Muscle of arm (tissue), 12 donors: Measurements from ENCODE around the gene EPS8L2. TPM values are rescaled to one million over a fixed set of nuclear protein-coding genes. Genes with fewer than 3 reads are reported as not detected.

Experiments used
- DNase-seq: peaks from one replicate; pipeline ENCODE4 v3.0.0-alpha.2; 2013
- polyA plus RNA-seq, 12 donors: library from polyadenylated mRNA; unstranded; fragments of 120-200 nt; gene quantifications; one replicate each; pipeline ENCODE4 v1.2.1, GENCODE V29; 2013; ENCODE audit not compliant: insufficient read length in 12 of 12

Gene EPS8L2
- polyA plus RNA-seq, 12 donors: 1.2 to 54.4 (median 2.7) TPM; not detected in 1

- no peak for DNase-seq
Observed at GRCh38 chr11:772429-773390, 66.7 kb downstream of the EPS8L2 start.

DNA sequence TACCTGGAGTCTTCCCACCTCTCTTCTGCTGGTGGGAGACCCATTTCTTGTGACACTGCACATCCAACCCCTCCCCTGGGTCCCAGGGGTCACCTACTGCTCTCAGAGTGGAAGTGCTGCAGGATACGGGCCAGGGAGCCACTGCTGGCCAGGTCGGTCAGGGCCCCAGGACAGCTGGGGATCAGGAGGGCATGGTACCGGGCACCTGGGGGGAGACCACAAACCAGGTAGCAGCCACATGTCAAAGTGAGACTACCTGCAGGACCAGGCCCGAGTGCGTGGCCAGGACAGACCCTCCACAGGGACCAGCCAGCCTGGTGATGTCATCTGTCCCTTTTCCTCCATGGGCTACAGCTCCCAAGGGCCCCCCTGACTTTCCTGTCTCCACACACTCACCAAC is 67.4 kb downstream of the EPS8L2 start:
- no peak for DNase-seq

GRCh38 chr11:773830-774229 is 67.8 kb downstream of the EPS8L2 start:
- DNase-seq: no peak

GRCh38 chr11:774873-775592 is 69.0 kb downstream of the EPS8L2 start:
- DNase-seq: no peak

DNA sequence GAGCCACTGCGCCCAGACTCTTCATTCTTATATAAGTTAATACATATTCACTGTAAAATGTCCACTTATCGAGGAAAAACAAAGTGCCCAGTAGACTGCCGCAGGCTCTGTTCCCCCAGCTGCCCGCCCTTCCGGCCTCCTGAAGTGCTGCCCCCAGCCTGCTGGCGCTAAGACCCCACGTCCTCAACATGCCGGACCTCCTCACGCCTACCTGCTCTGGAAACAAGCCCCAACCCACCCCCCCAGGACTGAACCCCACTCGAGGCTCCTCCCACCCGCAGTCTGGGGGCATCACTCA is 70.2 kb downstream of the EPS8L2 start:
- no peak for DNase-seq

GRCh38 chr11:776561-777287 is 70.7 kb downstream of the EPS8L2 start:
- no peak for DNase-seq

Other genes starting within 250 kb of the EPS8L2 start
- gene RNH1, start 199.0 kb upstream of the EPS8L2 start, polyA plus RNA-seq: 100 to 1,000 TPM in 1 of 12 donors, 10 to 100 TPM in 10, not detected in 1; 69.4 to 126 (median 78.8) TPM
- 100 to 1,000 TPM in 6 of 12 donors, 10 to 100 TPM in 5, not detected in 1; 62.1 to 123 (median 101) TPM for gene HRAS, start 170.7 kb upstream of the EPS8L2 start, polyA plus RNA-seq
- 1 to 10 TPM in 10 of 12 donors, not detected in 2; 1.7 to 8.2 (median 4.3) TPM for gene LRRC56, start 168.7 kb upstream of the EPS8L2 start, polyA plus RNA-seq
- 1 to 10 TPM in 1 of 12 donors, under 1 TPM in 9, not detected in 2; 0.17 to 2.5 (median 0.50) TPM for gene LMNTD2, start 145.5 kb upstream of the EPS8L2 start, polyA plus RNA-seq
- gene RASSF7, start 145.3 kb upstream of the EPS8L2 start, polyA plus RNA-seq: 10 to 100 TPM in 1 of 12 donors, 1 to 10 TPM in 10, not detected in 1; 1.7 to 15.5 (median 2.4) TPM
- 10 to 100 TPM in 11 of 12 donors, not detected in 1; 13.6 to 31.4 (median 14.8) TPM for gene PHRF1, start 129.8 kb upstream of the EPS8L2 start, polyA plus RNA-seq
- gene IRF7, start 90.3 kb upstream of the EPS8L2 start, polyA plus RNA-seq: 10 to 100 TPM in 5 of 12 donors, 1 to 10 TPM in 6, not detected in 1; 6.6 to 15.3 (median 9.9) TPM
- 100 to 1,000 TPM in 1 of 12 donors, 1 to 10 TPM in 7, under 1 TPM in 3, not detected in 1; 0.49 to 137 (median 1.7) TPM for gene CDHR5, start 81.3 kb upstream of the EPS8L2 start, polyA plus RNA-seq
- gene SCT, start 79.0 kb upstream of the EPS8L2 start, polyA plus RNA-seq: 100 to 1,000 TPM in 1 of 12 donors, 10 to 100 TPM in 9, not detected in 2; 17.6 to 109 (median 52.1) TPM
- under 1 TPM in 9 of 12 donors, not detected in 3; 0.36 to 0.98 (median 0.71) TPM for gene DRD4, start 69.0 kb upstream of the EPS8L2 start, polyA plus RNA-seq
- 10 to 100 TPM in 11 of 12 donors, not detected in 1; 20.7 to 41.0 (median 24.3) TPM for gene DEAF1, start 11.0 kb upstream of the EPS8L2 start, polyA plus RNA-seq
- gene TMEM80, start 10.4 kb upstream of the EPS8L2 start, polyA plus RNA-seq: 10 to 100 TPM in 11 of 12 donors, not detected in 1; 13.0 to 34.8 (median 18.9) TPM
- 100 to 1,000 TPM in 1 of 12 donors, 10 to 100 TPM in 10, not detected in 1; 53.5 to 102 (median 62.2) TPM for gene TALDO1, start 41.2 kb downstream of the EPS8L2 start, polyA plus RNA-seq
- 10 to 100 TPM in 11 of 12 donors, not detected in 1; 32.8 to 54.7 (median 36.4) TPM for gene GATD1, start 71.3 kb downstream of the EPS8L2 start, polyA plus RNA-seq
- under 1 TPM in 10 of 12 donors, not detected in 2; 0.13 to 0.77 (median 0.36) TPM for gene CEND1, start 83.9 kb downstream of the EPS8L2 start, polyA plus RNA-seq
- gene SLC25A22, start 92.0 kb downstream of the EPS8L2 start, polyA plus RNA-seq: 10 to 100 TPM in 6 of 12 donors, 1 to 10 TPM in 5, not detected in 1; 7.9 to 15.5 (median 10.6) TPM
- gene PIDD1, start 99.0 kb downstream of the EPS8L2 start, polyA plus RNA-seq: 10 to 100 TPM in 1 of 12 donors, 1 to 10 TPM in 10, not detected in 1; 4.5 to 11.4 (median 6.5) TPM
- 1,000 to 10,000 TPM; 1,154 to 1,810 (median 1,407) TPM for gene RPLP2, start 103.7 kb downstream of the EPS8L2 start, polyA plus RNA-seq
- gene PNPLA2, start 112.7 kb downstream of the EPS8L2 start, polyA plus RNA-seq: 10 to 100 TPM in 11 of 12 donors, not detected in 1; 19.5 to 40.3 (median 23.8) TPM
- 10 to 100 TPM in 5 of 12 donors, 1 to 10 TPM in 6, not detected in 1; 5.8 to 34.3 (median 9.8) TPM for gene CRACR2B, start 121.7 kb downstream of the EPS8L2 start, polyA plus RNA-seq
- 100 to 1,000 TPM in 10 of 12 donors, 10 to 100 TPM in 1, not detected in 1; 75.9 to 300 (median 133) TPM for gene CD151, start 126.7 kb downstream of the EPS8L2 start, polyA plus RNA-seq
- 100 to 1,000 TPM in 6 of 12 donors, 10 to 100 TPM in 5, not detected in 1; 78.8 to 121 (median 100) TPM for gene POLR2L, start 136.3 kb downstream of the EPS8L2 start, polyA plus RNA-seq
- 100 to 1,000 TPM in 1 of 12 donors, 10 to 100 TPM in 10, not detected in 1; 35.8 to 102 (median 46.9) TPM for gene TSPAN4, start 136.6 kb downstream of the EPS8L2 start, polyA plus RNA-seq
- gene CHID1, start 204.6 kb downstream of the EPS8L2 start, polyA plus RNA-seq: 10 to 100 TPM in 11 of 12 donors, not detected in 1; 45.9 to 70.1 (median 58.2) TPM
- gene AP2A2, start 219.6 kb downstream of the EPS8L2 start, polyA plus RNA-seq: 100 to 1,000 TPM in 1 of 12 donors, 10 to 100 TPM in 10, not detected in 1; 39.8 to 131 (median 46.5) TPM